8988T (cell line): ENCODE measurements around the gene GDPD3.

Source experiments
- DNase-seq: peaks from one replicate; pipeline ENCODE4 v3.0.0; 2011

Gene GDPD3

GRCh38 chr16:30075503-30076275, 37.6 kb downstream of the GDPD3 start, which contains the start of gene PPP4C:
TSS of gene PPP4C (plus strand) at chr16:30075994. CDS start at chr16:30076378, 384 bp downstream.
- DNase-seq, result peak; percentile 87

GRCh38 chr16:30070490-30070889, 42.8 kb downstream of the GDPD3 start:
- DNase-seq, result no peak

DNA sequence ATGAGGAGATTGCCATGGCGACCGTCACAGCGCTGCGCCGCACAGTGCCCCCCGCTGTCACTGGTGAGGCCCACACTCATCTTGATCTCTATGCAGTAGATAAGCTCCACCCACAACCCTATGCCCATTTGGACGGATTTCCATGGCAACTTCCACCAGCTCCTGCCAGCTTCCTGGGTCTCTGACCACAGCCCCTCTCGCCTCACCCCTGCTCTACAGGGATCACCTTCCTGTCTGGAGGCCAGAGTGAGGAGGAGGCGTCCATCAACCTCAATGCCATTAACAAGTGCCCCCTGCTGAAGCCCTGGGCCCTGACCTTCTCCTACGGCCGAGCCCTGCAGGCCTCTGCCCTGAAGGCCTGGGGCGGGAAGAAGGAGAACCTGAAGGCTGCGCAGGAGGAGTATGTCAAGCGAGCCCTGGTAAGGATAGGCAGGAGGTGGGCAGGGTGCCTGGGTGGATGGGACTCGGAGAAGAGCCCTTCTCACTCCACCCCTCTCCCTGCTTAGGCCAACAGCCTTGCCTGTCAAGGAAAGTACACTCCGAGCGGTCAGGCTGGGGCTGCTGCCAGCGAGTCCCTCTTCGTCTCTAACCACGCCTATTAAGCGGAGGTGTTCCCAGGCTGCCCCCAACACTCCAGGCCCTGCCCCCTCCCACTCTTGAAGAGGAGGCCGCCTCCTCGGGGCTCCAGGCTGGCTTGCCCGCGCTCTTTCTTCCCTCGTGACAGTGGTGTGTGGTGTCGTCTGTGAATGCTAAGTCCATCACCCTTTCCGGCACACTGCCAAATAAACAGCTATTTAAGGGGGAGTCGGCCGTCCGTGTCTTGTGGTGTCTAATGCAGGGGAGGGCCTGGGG, 43.5 kb downstream of the GDPD3 start:
- no peak for DNase-seq

DNA sequence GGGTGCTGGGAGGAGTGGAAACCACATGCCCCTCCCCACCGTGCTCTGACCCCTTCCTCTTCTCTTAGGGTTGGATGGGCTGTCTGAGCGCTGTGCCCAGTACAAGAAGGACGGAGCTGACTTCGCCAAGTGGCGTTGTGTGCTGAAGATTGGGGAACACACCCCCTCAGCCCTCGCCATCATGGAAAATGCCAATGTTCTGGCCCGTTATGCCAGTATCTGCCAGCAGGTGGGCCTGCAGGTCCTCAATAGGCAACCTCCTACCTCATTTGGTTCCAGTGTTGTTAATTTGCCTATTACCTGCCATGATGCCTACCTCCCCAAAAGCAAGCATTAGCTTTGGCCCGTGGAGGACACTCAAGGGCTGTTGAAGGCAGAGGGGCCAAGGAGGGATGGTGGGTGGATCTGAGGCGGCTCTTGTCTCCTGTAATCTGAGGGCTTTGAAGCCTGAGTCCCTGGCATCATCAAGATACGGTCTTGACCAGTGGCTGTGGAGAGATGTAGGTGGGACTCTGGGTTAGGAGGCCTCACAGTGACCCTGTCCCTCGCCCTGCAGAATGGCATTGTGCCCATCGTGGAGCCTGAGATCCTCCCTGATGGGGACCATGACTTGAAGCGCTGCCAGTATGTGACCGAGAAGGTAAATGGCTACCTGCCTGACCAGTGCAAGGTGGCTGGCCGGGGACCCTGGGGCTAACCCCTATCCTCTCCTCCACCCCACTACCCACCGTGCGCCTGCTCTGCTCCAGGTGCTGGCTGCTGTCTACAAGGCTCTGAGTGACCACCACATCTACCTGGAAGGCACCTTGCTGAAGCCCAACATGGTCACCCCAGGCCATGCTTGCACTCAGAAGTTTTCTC, 44.4 kb downstream of the GDPD3 start:
- no peak for DNase-seq

DNA sequence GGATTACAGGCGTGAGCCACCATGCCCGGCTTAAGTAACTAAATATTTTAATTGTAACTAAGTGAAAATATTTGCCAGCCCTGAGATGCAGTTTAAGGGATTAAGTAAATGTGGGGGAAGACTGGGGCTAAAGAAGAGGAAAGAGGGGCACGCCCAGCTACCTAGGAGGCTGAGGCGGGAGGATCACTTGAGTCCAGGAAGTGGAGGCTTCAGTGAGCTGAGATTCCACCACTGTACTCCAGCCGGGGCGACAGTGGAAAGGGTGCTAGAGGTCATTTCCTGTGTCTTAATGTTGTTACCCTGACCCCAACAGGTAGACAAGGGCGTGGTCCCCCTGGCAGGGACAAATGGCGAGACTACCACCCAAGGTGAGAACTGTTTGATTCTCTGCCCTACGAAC, 45.0 kb downstream of the GDPD3 start:
- DNase-seq, result no peak

DNA sequence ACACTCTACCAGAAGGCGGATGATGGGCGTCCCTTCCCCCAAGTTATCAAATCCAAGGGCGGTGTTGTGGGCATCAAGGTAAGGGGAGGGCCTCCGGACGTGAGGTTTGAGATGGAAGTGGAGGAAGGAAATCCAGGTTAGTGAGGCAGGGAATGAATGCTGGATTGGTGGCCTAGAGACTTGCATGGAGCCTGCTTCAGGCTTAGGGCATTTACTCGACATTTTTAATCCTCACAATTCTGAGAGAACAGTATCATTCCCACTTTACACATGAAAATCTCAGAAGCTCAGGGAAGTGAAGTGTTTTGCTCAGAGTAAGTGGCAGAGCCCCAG, 45.8 kb downstream of the GDPD3 start:
- no peak for DNase-seq

DNA sequence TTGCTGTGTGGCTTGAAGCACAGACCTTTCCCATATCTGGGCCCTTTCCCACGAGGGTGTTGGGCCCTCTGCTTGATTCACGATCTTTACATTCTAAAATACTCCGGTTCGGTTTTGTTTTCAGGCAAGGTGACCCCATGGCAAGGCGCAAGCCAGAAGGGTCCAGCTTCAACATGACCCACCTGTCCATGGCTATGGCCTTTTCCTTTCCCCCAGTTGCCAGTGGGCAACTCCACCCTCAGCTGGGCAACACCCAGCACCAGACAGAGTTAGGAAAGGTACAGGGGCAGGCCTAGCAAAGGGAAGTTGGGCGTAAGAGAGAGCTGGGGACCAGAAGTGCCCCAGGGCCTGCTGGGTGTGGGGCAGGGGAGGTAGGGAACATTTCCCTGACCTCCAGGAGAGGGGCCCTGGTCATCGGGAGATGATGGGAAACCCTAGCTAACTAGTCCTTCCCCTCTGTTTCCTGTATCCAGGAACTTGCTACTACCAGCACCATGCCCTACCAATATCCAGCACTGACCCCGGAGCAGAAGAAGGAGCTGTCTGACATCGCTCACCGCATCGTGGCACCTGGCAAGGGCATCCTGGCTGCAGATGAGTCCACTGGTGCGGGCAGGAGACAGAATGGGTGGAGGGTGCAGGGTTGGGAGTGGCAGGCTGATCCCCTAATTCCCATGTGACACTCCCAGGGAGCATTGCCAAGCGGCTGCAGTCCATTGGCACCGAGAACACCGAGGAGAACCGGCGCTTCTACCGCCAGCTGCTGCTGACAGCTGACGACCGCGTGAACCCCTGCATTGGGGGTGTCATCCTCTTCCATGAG, 46.4 kb downstream of the GDPD3 start:
- no peak for DNase-seq

GRCh38 chr16:30065943-30066760, 47.2 kb downstream of the GDPD3 start:
- no peak for DNase-seq

DNA sequence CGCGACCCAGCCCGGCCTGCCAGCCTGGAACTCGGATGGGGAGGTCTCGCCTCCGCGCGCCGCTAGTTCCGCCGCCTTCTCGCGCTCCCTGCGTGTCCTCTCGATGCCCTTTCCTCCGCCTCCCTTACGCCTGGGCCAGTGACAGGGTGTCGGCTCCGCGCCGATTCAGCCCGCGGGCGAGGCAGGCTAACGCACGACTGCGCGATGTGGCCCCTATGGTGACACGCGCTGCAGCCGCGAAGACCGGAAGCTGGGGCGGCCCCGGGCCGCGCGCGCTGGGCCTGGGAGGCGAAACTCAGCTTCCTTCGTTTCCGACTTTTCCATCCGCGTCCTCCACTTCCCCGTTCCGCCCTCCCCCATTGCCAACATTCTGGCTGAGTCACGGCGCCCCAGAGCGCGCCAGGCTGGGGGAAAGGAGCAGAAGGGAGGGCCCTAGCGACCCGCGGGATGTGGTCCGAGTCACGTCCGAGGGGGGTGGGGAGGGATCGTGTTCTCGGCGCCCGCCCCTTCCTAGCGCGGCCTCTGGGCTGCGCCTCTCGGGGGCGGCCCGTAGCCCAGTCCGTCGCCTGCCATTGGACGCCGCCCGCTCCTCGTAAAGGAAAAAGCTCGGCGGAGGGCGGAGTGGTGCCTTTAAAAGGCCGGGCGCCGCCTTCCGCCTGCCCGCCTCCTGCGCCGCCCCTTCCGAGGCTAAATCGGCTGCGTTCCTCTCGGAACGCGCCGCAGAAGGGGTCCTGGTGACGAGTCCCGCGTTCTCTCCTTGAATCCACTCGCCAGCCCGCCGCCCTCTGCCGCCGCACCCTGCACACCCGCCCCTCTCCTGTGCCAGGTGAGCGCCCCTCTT, 48.0 kb downstream of the GDPD3 start, which contains the start of gene ALDOA:
Gene ALDOA (plus strand): TSS at position 659 of the 841 bp plus-strand sequence. CDS start 1,138 bp downstream, outside the sequence.
- peak; percentile 65 for DNase-seq

GRCh38 chr16:30064729-30065101, 48.6 kb downstream of the GDPD3 start:
- DNase-seq, result no peak

GRCh38 chr16:30063893-30064728, 49.2 kb downstream of the GDPD3 start:
- DNase-seq, result no peak

GRCh38 chr16:30063278-30063892, 50.0 kb downstream of the GDPD3 start:
- no peak for DNase-seq

DNA sequence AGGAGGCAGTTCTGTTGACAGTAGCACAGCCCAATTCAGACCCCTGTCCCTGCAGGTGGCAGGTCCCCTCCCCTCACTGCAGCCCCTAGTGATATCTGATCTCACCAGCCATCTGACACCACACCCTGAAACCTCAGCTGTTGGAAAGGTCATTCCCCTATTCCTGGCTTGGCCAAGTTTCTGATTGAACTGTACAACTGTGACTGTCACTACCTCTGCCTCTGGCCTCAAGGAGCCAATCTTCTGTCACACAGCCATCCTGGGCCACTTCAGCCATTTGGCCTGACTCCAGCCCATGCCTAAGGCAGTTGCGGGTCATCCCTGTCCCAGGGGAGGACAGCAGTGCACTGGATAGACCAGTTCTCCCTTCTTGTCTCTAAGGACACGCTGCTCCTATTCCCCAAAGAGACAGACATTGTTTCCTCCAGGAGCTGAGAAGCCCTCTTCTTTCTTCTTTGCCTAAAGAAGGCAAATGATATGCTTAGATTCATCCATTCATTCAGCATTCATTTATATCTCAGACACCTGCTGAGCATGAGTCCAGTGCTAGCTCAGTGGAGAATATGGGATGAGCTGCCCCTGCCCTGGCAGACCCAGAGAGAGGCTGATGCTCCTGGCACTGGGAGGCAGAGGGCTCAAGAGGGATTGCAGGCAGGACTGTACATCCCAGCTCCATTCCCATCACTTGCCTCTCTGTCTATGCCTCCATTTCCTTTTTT, 52.3 kb downstream of the GDPD3 start:
- DNase-seq, result no peak

DNA sequence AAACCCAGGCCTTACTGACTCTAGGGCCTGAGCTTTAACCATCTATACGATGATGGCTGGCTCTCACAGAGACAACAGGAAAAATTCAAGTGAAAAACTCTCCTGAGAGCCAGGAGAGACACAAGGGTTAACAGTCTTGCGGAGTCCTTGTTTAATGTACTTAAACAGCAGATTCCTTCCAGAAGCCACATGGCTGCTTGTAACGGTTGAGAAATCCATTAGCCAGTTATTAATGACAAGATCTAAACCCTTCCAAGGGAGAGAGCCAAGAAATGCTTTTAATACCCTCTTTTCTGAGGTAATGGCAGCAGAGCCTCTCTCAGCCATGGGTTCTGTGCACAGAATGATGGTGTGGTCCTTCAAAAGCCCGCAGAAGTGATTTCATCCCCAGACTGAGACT, 53.0 kb downstream of the GDPD3 start:
- DNase-seq, result no peak

DNA sequence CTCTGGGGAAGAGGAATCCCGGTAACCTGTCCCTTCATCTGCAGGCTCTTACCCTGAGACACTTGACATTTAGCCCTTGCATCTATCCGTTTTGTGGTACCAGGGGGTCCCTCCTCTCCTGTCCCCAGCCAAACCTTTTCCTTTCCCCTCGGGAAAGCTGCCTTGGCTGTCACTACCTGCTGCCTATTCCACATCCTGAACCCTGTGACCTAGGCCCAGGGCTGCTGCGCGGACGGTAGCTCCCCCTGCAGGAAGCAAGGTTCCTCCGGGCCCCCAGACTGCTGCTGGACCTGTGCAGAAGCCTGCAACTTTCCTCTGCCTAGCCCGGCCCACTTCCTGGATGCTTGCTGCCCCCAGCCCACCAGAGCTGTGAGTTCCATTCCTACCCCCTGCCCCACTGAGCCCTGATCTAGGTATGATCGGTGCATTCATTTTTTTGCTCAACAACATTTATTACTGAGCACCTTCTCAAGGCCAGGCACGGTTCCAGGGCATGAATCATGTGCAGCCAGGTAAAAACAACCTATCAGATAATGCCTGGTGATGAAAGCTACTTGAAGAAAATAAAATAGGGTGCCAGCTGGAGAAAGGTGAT, 58.3 kb downstream of the GDPD3 start:
- DNase-seq, result peak; percentile 53
